Vagina (tissue), 2 donors: ENCODE measurements around the gene TYSND1.

Experiments
- POLR2A ChIP-seq, 2 donors: fragments of 450-650 bp; IDR thresholded peaks; one replicate each; pipeline ENCODE4 v1.6.1; 2017; ENCODE audit warnings: antibody characterized with exemption in 2 of 2, mild to moderate bottlenecking in 2 of 2, moderate library complexity in 2 of 2
- TF ChIP-seq, protein P1 (sequence below), 3 experiments: fragments of 450-650 bp in 2 of 3; fragments of 200-600 bp in 1 of 3; sonication (generic) in 1 of 3; IDR thresholded peaks; one replicate each; pipeline ENCODE4 v1.5.1; 2017 to 2019; ENCODE audit warnings: antibody characterized with exemption in 3 of 3, mild to moderate bottlenecking in 2 of 3, moderate library complexity in 2 of 3

DNA sequence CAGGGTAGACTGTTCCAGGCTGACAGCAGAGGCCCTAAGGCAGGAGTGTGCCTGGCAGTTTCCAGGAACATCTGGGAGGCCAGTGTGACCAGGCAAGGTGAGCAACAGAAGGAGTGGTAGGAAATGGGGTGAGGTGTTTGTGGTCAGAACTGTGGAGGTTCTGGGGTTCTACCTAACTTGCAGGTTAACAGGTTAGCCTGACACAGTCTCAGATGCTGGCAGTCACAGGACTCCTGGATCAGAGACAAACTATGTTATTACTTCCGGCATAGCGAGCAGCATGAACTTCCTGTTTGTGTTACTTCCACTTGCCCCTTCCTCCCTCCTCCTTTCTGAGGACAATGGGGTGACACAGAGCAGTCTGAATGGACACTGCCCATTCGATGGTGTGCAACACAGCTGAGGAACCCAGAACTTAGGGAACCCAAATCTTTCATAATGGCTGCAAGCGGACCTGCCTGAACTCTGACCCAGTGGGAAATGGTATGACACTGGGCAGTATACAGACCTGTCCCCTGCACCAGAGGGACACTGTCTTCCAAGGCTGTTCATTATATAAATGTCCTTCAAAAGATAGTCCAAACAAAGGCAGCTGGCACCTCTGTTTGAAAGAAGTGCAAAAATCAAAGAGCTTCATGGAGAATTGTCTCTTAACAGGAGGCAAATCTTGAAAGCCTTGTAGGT, 27.7 kb upstream of the TYSND1 start:
- TF ChIP-seq, protein P1, sequence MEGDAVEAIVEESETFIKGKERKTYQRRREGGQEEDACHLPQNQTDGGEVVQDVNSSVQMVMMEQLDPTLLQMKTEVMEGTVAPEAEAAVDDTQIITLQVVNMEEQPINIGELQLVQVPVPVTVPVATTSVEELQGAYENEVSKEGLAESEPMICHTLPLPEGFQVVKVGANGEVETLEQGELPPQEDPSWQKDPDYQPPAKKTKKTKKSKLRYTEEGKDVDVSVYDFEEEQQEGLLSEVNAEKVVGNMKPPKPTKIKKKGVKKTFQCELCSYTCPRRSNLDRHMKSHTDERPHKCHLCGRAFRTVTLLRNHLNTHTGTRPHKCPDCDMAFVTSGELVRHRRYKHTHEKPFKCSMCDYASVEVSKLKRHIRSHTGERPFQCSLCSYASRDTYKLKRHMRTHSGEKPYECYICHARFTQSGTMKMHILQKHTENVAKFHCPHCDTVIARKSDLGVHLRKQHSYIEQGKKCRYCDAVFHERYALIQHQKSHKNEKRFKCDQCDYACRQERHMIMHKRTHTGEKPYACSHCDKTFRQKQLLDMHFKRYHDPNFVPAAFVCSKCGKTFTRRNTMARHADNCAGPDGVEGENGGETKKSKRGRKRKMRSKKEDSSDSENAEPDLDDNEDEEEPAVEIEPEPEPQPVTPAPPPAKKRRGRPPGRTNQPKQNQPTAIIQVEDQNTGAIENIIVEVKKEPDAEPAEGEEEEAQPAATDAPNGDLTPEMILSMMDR (IDR thresholded peaks at IDR 0.05), result no peak
- no peak for TF ChIP-seq POLR2A (IDR thresholded peaks at IDR 0.05)
